GM18502 (cell line): ENCODE data around the gene WEE2.
"Not testable (repeated sequence)": the region's sequence is repeated elsewhere in the genome, so short reads cannot be mapped to it uniquely, and the experiment has no call there.

ENCODE experiments used
- ATAC-seq: cut with Tn5 transposase; IDR thresholded peaks from one replicate; pipeline ENCODE4 v1.9.1; 2021; ENCODE audit warnings: mild to moderate bottlenecking; ENCODE audit not compliant: unreplicated experiment, poor library complexity

Gene WEE2

DNA sequence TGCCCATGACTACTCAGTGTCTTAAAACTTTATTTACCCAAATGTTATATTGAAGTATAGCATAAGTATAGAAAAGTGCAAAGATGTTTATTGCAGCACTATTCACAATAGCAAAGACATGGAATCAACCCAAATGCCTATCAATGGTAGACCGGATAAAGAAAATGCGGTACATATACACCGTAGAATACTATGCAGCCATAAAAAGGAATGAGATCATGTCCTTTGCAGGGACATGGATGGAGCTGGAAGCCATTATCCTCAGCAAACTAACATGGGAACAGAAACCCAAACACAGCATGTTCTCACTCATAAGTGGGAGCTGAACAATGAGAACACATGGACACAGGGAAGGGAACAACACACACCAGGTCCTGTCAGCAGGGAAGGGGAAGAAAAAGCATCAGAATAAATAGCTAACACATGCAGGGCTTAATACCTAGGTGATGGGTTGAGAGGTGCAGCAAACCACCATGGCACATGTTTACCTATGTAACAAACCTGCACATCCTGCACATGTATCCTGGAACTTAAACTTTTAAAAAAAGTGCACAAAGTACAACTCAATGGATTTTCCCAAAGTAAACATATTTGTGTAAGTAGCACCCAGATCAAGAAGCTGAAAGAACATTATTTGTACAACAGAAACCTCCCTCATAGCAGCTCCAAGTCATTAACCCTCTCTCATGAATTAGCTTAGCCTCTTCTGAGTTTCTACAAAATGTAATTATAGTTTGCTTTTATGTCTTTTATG lies 18.9 kb upstream of the WEE2 start:
- ATAC-seq: not testable (repeated sequence)

DNA sequence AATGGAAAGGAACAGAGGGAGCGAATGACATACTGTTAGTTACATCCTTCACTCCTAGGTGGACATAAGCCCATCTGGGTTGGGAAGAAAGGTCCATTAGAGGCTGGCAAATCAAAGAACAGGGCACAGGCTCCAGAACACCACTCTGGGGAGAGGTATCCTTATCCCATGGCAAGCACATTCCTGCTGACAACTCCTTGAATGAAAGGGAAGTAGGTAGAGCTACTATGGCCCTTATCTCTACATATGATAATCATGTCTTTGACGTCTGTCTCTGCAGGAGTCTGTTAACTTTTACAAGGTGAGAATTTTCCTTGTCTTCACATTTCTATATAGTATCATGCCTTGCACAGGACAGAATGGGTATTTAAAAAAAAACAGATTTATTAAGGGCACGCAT lies 16.6 kb upstream of the WEE2 start:
- no peak for ATAC-seq

DNA sequence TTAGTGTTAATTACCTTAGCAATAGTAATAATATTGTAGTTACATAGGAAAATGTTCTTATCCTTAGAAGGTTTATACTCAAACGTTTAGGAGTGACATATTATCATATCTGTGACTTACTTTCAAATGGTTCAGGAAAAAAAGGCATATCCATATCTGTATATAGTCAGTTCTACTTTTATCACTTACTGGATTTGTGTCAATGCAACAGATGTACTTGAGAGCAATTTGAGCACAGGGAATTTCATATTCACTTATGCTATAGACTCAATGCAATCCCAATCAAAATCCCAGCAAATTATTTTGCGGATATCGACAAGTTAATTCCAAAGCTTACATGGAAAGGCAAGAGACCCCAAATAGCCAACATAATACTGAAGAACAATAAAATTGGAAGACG lies 16.2 kb upstream of the WEE2 start:
- no peak for ATAC-seq

DNA sequence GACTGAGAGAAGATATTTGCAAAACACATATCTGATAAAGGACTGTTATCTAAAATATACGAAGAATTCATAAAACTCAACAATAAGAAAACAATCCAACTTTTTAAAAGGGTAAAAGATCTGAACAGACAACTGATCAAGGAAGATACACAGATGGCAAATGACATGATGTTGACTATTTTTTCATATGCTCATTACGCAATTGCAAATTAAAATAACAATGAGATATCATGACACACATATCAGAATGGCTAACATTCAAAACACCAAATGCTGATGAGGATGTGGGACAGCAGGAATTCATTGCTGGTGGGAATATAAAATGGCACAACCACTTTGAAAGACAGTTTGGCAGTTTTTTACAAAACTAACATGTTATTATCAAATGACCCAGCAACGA lies 15.1 kb upstream of the WEE2 start:
- no peak for ATAC-seq

DNA sequence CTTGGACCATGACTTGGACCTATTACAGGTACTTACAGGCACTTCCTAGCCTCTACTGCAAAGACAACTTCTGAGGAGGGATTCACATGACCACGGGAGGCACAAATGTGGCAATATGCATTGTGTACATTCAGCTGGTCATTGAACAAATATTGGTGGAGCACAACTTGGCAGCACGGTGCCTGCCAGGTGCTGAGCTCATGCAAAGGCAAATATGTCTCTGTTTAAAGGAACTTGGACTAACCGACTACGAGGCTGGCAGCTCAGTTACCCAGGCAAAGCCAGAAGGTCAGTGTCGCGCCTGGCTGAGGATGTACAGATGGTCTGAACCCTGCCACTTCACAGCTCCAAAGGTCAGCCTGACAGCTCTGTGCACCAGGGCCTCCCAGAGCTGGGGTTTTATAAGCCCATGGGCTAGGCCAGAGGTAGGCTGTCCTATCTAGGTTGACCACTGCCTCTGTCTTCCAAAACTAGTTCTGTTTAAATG lies 12.3 kb upstream of the WEE2 start:
- no peak for ATAC-seq

DNA sequence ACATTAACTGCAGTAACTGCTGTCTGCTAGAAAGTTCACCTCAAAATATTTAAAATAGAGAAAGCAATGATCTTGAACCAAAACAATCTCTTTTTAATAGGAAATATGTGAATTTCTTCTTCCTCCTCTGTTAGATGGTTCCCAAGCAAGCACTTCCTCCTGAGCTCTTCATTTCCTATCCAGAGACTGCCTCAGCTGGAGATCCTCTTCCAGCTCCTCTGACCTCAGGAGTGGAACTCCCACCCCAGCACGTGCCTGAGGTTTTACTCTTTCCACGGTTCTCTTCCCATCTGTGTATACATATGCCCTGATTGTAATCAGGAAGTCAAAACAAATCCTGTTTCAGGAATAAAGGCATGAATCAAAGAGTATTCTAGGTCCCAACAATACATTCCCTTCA lies 11.8 kb upstream of the WEE2 start:
- no peak for ATAC-seq

DNA sequence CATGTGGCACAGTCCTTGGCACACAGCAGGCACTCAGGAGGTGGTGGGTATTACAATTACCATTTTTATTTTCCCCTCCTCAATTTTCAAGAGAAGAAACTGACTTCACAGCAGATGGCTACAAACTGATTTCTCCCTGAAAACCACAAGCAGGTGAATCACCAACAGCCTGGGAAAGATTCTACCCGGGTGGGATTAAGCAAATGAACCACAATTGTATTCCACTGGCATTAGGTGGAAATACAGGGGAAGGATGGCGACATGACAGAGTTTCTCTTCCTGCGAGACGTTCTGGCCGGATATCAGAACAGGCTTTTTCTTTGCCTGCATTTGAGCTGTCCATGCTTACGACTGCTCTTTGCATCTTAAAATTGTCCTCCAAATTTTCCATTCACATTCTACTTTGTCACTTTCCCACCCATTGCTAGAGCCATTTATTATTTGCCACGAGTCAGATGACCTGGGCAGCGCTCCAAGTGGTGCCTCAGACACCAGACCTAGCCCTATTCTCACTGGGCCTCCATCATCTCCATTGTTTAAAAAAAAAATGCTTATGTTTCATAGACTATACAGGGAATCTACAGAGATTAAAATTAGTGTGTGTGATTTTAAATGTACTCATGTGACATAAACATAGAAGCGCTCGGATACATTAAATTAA lies 10.8 kb upstream of the WEE2 start:
- no peak for ATAC-seq

DNA sequence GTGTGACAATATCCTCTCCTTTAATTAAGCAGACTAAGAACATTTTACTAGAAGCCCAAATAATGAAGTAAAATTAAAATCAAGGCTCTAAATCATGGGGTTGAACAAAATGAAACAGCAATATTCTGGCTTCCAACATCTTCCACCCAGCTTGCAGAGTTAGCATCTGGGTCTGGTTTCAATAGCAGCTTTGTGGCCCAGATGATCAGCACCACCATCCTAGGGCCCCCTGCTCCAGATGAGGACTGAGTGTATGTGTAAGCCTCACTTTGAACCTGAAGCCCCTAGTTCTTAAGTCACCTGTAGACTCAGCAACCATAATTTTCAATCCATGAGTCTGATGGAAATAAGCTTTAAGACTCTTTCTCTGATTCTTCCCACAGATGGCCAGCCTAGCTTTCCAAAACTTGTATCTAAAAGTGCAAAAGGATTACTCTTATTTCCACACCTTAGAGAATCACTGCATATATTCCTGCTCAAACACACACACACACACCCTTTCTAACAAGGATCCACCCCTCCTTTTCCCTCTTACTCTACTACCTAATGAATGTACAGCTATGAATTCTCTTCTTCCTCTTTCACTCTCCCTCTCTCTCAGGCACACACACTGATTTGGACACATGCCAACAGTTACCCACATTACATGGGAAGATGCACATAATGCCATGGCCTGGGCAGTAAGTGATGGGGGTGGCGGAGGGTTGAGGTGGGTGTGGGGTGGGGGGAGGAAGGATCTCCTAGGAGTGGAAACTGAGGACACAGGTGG lies 9.7 kb upstream of the WEE2 start:
- no peak for ATAC-seq

DNA sequence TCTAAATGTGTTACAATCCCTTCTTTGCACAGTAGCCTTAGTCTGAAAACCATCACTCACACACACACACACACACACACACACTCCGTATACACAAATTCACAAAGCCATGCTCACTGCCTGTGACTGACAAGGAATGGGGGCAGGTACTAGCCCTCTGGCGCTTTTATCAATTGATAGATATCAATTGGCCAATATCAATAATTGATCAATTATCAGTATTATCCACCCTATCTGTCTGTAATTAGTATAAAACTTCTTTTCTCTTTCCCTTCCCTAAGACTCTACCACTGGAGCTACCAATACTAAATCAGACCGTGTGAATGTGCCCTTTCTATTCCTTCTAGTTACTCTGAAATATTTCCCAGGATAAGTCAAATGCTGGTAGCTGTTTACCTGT lies 8.3 kb upstream of the WEE2 start:
- no peak for ATAC-seq

DNA sequence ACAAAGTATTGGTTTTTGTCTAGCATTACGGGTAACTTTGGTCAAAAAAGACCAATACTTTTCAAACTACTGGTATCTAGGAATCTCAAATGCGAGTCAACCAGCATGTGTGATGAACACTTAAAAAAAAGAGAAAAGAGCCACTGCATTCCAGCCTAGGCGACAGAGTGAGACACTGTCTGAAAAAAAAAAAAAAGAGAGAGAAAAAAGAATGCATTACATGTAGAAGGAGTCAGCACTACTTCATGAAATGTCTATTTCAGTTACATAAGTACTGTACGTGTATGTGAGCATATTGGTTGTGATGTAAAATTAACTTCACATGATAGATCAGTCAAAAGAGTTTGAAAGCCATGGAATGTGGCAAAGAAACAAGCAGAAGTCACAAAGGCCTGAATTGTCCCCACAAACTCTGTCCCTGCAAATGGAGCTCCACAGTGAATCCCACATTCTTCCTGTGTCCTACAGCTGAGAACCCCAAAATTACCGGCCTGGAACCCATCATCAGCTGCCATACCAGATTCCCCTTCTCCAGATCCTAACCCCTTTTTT lies 7.8 kb upstream of the WEE2 start:
- no peak for ATAC-seq

DNA sequence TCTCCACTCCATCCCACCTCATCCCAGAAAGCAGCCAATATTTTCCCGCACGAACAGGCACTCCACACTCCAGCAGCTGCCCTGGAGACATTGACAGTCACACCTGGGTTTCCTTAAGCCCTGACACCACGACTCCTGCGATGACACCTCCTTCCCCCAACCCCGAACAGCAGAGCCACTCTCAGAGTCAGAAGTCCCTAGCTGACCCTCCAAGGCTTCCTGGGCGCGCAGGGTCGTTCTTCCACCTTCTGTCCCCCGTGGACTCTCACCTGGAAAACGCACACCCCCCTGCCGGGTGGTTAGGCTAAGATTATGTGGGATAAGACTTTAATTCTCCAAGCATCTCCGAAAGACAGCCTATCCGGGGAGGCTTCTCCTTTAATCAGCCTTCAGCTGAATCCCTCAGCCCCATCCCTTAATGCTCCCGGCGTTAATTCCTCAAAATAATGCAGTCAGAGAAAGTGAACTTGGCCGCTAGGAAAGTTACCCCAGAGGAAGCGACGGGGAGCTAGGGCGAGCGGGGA lies 7.2 kb upstream of the WEE2 start:
- ATAC-seq: no peak

DNA sequence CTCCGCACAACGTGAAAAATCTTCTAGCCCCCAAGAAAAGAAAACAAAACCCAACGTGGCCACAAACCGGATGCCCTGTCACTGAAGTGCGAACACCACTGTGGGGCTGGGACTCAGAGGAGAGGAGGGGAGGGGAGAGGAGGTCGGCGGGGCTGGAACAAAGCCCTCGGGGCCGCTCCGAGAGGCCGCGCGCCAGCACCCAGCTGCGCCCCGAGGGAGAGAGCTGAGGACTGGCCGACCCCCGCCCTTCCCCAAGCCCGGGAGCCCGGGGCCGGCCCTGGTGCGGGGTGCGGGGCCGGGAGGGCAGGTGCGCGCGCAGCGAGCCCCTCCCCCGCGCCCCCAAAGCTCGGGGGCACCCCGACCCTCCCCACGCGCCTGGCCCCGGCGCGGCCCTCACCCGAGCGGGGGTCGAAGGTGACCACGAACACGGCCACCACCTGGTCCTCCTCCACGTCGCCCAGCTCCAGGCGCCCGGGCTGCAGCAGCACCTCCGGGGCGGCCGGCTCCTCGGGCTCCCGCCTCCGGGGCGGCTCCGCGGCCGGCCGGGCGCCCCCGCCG lies 6.6 kb upstream of the WEE2 start:
- ATAC-seq: peak; percentile 75

DNA sequence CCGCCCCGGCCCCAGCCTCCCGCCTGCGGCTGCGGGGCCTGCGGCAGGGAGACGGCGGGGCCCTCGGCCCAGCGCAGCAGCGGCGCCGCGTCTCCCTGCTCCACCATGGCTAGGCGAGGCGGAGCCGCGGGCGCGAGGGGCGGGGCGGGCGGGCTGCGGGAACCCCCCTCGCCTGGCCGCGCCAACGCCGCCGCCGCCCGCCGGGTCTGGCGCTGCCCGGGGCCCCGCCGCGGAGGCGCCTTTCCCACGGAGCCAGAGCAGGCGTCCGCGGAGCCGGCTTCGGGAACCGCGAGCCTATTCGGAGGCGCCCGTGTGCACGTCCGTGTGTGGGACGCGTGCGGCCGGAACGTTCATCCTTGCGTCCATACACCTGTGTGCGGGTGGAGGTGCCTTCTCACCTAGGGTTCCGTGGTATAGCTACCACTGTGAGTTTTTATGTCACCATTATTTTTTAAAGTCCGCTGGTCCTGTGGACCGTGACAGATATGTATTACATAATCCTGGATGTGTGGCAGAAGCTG lies 6.0 kb upstream of the WEE2 start, which contains the start of gene DENND11:
TSS of gene DENND11 (minus strand) at position 120 of the 521 bp plus-strand sequence. CDS start at position 107, 13 bp downstream.
- peak; percentile 82 for ATAC-seq

DNA sequence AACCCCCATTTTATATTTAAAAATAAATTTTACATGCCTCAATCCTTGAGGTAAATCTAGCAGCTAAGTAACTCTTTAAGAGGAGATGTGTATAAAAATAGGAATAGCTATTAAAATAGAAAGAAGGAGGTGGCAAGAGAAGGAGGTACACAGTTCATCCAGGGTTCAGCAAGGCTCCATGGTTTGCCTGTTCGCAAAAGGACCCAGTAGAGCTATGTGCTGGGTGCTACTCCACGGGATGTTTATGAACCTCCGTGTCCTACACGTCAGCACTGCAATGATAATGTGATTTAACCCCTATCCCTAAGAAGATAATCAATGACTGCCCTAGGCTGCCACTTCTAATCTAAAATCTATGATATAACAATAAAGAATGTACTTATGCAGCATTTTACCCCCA lies 5.3 kb upstream of the WEE2 start:
- ATAC-seq: no peak

DNA sequence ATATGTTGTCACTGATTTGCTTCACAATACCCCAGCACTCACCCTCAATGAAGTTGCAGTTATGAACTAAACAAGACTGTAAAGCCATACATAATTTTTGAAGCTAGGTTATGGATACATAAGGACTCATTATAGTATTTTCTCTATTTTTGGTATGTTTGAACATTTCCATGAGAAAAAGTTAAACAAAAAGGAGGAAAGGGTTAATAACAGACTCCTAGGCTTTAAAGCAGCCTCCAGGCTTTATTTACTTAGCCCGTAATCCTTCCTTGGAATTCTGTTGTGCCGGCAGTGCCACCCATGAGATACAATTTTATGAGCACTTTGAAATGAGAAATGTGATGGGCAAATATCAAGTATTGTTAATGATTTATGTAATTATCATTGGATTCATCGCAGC lies 4.0 kb upstream of the WEE2 start:
- no peak for ATAC-seq

DNA sequence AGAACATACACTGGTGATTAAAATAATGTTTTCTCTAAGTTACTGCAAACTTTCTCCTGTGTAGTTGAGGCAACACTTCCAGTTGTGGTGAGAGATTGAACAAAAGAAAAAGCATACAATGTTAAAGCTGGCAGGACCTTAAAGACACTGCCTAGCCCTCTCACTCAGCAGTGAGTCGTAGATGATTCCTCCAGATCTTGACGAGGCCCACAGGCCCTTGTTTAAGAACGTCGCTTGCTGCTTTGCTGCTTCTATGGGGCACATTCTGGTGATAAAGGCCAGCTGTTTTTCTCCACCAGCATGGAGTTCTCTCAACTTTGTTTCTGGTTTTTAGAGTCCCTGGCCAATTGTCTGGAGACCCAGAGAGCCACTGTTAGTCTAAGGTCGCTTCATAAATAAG lies 3.4 kb upstream of the WEE2 start:
- ATAC-seq: no peak

DNA sequence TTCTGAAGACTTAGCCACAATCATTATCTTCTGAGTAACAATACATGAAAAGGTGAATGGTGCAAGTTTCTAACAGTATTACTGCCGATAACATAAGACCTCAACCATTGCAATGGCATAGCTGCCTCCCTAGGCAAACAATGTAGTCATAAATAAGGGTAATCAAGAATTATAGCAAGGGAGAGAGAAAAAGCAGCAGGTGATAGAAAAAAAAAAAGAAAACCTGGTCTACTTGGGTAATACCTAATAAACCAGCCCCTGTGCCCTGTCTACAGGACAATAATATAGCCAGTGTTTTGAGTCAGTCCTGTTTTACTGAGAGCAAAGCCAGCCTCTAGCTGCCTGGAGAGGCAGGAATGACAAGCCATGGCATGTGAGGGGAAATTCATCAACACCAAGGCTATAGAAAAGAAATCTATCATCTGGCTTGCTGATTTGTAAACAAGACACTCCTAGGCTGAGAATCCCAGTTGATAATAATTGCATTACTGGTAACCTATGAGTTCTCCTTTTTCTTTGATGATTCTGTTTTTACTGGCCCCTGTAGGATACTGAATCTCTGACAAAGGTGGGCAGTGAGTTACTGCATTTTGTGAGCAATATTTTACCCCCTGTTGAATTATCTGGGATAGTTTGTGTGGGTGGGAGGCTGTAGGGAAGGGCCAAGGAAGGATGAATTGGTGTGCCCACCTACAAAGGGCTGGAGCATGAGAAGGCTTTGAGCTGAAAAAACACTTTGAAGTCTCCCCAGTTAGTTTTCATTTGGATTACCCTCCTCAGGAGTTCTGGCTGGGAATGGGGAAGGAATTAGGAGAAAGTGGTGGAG lies 1.7 kb upstream of the WEE2 start:
- ATAC-seq: no peak

DNA sequence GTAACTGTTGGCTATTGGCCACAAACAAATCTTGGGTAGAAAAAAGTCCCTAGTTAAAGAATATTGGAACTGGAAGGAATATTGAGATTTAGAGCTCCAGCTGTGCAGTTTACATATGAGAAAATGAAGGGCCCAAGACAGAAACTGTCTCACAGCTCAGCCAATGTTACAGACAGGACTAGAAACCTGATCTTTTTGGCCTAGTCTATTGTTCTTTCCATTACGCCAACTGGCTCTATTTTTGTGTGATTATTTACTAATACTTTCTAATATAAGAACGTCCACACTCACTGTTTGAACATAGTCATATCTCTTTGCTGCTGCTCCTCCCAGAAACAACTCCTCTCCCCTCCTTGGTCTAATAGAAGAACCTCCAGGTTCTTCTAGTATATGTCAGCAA lies 1.2 kb downstream of the WEE2 start:
- ATAC-seq: no peak

DNA sequence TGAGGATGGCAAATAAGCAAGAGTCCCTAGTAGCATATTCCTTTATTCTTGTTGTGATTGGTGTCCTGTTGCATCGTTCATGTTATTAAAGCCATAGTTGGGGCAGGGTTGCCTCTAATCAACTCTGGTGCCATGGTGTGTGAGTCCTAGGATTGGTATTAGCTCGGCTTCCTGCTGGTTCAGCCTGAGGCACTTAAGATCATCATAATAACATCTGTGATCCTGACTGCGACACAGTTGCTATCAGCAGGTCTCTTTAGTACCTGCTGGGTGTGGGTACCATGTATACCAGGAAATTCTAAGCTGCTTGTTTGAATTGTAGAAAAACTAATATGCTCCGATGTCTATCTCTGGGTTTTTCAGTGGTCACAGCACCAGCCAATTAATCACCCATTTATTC lies 1.6 kb downstream of the WEE2 start:
- no peak for ATAC-seq
